ENCODE results near the gene MB21D2.

GRCh38 chr3:192863091-192863420, 54.6 kb downstream of the MB21D2 start:
- TF ChIP-seq CTCF (optimal IDR thresholded peaks at IDR 0.05 in 1 of 3, IDR thresholded peaks at IDR 0.05 in 1 of 3, conservative IDR thresholded peaks at IDR 0.05 in 1 of 3; ENCODE audit: extremely low read depth in 1 of 3, insufficient read depth in 2 of 3, low read length in 3 of 3) (no peak), EZH2 (IDR thresholded peaks at IDR 0.05; ENCODE audit: low read length) (no peak)
